ENCODE measurements around the gene GSTK1. TPM values are rescaled to one million over a fixed set of nuclear protein-coding genes. Genes with fewer than 3 reads are reported as not detected.

Gene GSTK1
- total RNA-seq, 2 donors from 2014 or later = 68.6 to 94.5 TPM

Other genes starting within 250 kb of the GSTK1 start
- not detected for gene OR9A2, start 236.3 kb upstream of the GSTK1 start, total RNA-seq
- gene OR6V1, start 211.1 kb upstream of the GSTK1 start, total RNA-seq = not detected
- gene PIP, start 131.4 kb upstream of the GSTK1 start, total RNA-seq = not detected
- not detected for gene TAS2R39, start 80.0 kb upstream of the GSTK1 start, total RNA-seq
- gene TAS2R40, start 41.4 kb upstream of the GSTK1 start, total RNA-seq = not detected
- gene TMEM139, start 21.5 kb downstream of the GSTK1 start, total RNA-seq = under 1 TPM in 1 of 2 donors, not detected in 1; 0.29 TPM
- 10 to 100 TPM; 16.1 to 19.9 TPM for gene CASP2, start 24.9 kb downstream of the GSTK1 start, total RNA-seq
- under 1 TPM in 1 of 2 donors, not detected in 1; 0.05 TPM for gene CLCN1, start 52.7 kb downstream of the GSTK1 start, total RNA-seq
- 1 to 10 TPM; 1.1 to 1.5 TPM for gene FAM131B, start 99.3 kb downstream of the GSTK1 start, total RNA-seq
- 100 to 1,000 TPM; 388 to 407 TPM for gene ZYX, start 117.9 kb downstream of the GSTK1 start, total RNA-seq
- gene EPHA1, start 145.4 kb downstream of the GSTK1 start, total RNA-seq = under 1 TPM in 1 of 2 donors, not detected in 1; 0.24 TPM
- under 1 TPM; 0.42 to 0.57 TPM for gene TAS2R60, start 180.0 kb downstream of the GSTK1 start, total RNA-seq
- under 1 TPM; 0.46 to 0.81 TPM for gene TAS2R41, start 214.4 kb downstream of the GSTK1 start, total RNA-seq

Data from posterior vena cava (tissue), 2 donors.